ENCODE measurements around the gene TREML2.

Gene TREML2

GRCh38 chr6:41199552-41200246 is 1.2 kb downstream of the TREML2 start:
- no peak for TF ChIP-seq YY1 (IDR thresholded peaks at IDR 0.05; ENCODE audit: low read depth)
- no peak for TF ChIP-seq EP300 (IDR thresholded peaks at IDR 0.05; ENCODE audit: borderline replicate concordance)
- no peak for TF ChIP-seq RAD21 (IDR thresholded peaks at IDR 0.05; ENCODE audit: low read depth)
- TF ChIP-seq ZBTB7A (IDR thresholded peaks at IDR 0.05; ENCODE audit: low read depth): no peak
- TF ChIP-seq EGR1 (IDR thresholded peaks at IDR 0.05): no peak
- no peak for TF ChIP-seq USF1 (IDR thresholded peaks at IDR 0.05)
- TF ChIP-seq REST (IDR thresholded peaks at IDR 0.05; ENCODE audit: low read depth): no peak
- TF ChIP-seq NFIC (IDR thresholded peaks at IDR 0.05): no peak

- TF ChIP-seq CREB1 (IDR thresholded peaks at IDR 0.05; ENCODE audit: low read depth) (no peak), RAD21 (IDR thresholded peaks at IDR 0.05; ENCODE audit: low read depth) (no peak), USF1 (IDR thresholded peaks at IDR 0.05) (no peak), TAF1 (IDR thresholded peaks at IDR 0.05; ENCODE audit: low read depth) (no peak), ZBTB7A (IDR thresholded peaks at IDR 0.05; ENCODE audit: low read depth) (no peak), EGR1 (IDR thresholded peaks at IDR 0.05) (no peak), YY1 (IDR thresholded peaks at IDR 0.05; ENCODE audit: low read depth) (no peak), FOXM1 (IDR thresholded peaks at IDR 0.05; ENCODE audit: borderline replicate concordance, low read depth) (no peak), NFIC (IDR thresholded peaks at IDR 0.05) (no peak), EP300 (IDR thresholded peaks at IDR 0.05; ENCODE audit: borderline replicate concordance) (no peak), CEBPB (IDR thresholded peaks at IDR 0.05) (no peak), TCF12 (IDR thresholded peaks at IDR 0.05; ENCODE audit: low read depth) (no peak), TEAD4 (IDR thresholded peaks at IDR 0.05) (no peak), REST (IDR thresholded peaks at IDR 0.05; ENCODE audit: low read depth) (no peak), MAX (IDR thresholded peaks at IDR 0.05) (no peak)
Observed at GRCh38 chr6:41197234-41197633, 3.7 kb downstream of the TREML2 start.

- no peak for TF ChIP-seq RAD21 (IDR thresholded peaks at IDR 0.05; ENCODE audit: low read depth)
- TF ChIP-seq NFIC (IDR thresholded peaks at IDR 0.05): no peak
- TF ChIP-seq TEAD4 (IDR thresholded peaks at IDR 0.05): no peak
- TF ChIP-seq FOXM1 (IDR thresholded peaks at IDR 0.05; ENCODE audit: borderline replicate concordance, low read depth): no peak
- no peak for TF ChIP-seq EP300 (IDR thresholded peaks at IDR 0.05; ENCODE audit: borderline replicate concordance)
- no peak for TF ChIP-seq USF1 (IDR thresholded peaks at IDR 0.05)
- no peak for TF ChIP-seq REST (IDR thresholded peaks at IDR 0.05; ENCODE audit: low read depth)
- no peak for TF ChIP-seq TAF1 (IDR thresholded peaks at IDR 0.05; ENCODE audit: low read depth)
- no peak for TF ChIP-seq CEBPB (IDR thresholded peaks at IDR 0.05)
- TF ChIP-seq TCF12 (IDR thresholded peaks at IDR 0.05; ENCODE audit: low read depth): no peak
- TF ChIP-seq EGR1 (IDR thresholded peaks at IDR 0.05): no peak
- TF ChIP-seq CREB1 (IDR thresholded peaks at IDR 0.05; ENCODE audit: low read depth): no peak
- no peak for TF ChIP-seq MAX (IDR thresholded peaks at IDR 0.05)
- no peak for TF ChIP-seq ZBTB7A (IDR thresholded peaks at IDR 0.05; ENCODE audit: low read depth)
- no peak for TF ChIP-seq YY1 (IDR thresholded peaks at IDR 0.05; ENCODE audit: low read depth)
Observed at GRCh38 chr6:41194386-41194785, 6.6 kb downstream of the TREML2 start.

- TF ChIP-seq TAF1 (IDR thresholded peaks at IDR 0.05; ENCODE audit: low read depth) (no peak), MAX (IDR thresholded peaks at IDR 0.05) (no peak), ZBTB7A (IDR thresholded peaks at IDR 0.05; ENCODE audit: low read depth) (no peak), FOXM1 (IDR thresholded peaks at IDR 0.05; ENCODE audit: borderline replicate concordance, low read depth) (no peak), CREB1 (IDR thresholded peaks at IDR 0.05; ENCODE audit: low read depth) (no peak), TEAD4 (IDR thresholded peaks at IDR 0.05) (no peak), USF1 (IDR thresholded peaks at IDR 0.05) (no peak), EP300 (IDR thresholded peaks at IDR 0.05; ENCODE audit: borderline replicate concordance) (no peak), RAD21 (IDR thresholded peaks at IDR 0.05; ENCODE audit: low read depth) (no peak), NFIC (IDR thresholded peaks at IDR 0.05) (no peak)
Observed at GRCh38 chr6:41193884-41194283, 7.1 kb downstream of the TREML2 start.

Data from Ishikawa (cell line).